GM20000 (cell line): ENCODE measurements around the gene RYR1.

Experiments
- DNase-seq: peaks from one replicate; pipeline ENCODE4 v3.0.0; 2012; ENCODE audit warnings: low spot score
- TF ChIP-seq, protein P1 (sequence below): IDR thresholded peaks from 2 replicates; pipeline ENCODE4 v1.5.1; 2012; ENCODE audit warnings: mild to moderate bottlenecking, control low read depth; ENCODE audit errors: extremely low read depth, missing control alignments

The RYR1 gene

DNA sequence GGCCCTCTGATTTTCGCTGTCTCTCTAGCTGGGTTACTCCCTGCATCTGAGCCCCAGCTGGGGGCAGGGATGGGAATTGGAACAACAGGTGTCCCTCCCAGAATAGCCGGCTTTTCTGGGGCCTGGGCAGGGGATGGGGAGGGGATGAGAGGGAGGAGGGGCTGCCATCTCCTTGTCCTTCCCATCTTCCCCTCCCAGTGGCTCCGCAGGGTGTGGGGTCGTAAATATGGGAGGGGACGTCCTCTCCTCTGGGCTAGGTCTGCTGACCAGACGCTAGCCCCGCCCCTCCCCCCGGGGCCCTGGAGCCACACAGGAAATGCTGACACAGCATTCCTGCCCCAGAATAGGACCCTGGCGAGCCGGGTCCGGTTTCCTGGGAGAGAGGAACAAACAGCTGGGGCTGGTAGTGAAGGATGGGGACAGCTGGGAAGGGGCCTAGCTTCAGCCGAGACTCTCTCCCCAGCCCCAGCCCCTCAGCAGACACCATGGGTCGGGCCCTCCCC lies 1.1 kb downstream of the RYR1 start:
- TF ChIP-seq, protein P1, sequence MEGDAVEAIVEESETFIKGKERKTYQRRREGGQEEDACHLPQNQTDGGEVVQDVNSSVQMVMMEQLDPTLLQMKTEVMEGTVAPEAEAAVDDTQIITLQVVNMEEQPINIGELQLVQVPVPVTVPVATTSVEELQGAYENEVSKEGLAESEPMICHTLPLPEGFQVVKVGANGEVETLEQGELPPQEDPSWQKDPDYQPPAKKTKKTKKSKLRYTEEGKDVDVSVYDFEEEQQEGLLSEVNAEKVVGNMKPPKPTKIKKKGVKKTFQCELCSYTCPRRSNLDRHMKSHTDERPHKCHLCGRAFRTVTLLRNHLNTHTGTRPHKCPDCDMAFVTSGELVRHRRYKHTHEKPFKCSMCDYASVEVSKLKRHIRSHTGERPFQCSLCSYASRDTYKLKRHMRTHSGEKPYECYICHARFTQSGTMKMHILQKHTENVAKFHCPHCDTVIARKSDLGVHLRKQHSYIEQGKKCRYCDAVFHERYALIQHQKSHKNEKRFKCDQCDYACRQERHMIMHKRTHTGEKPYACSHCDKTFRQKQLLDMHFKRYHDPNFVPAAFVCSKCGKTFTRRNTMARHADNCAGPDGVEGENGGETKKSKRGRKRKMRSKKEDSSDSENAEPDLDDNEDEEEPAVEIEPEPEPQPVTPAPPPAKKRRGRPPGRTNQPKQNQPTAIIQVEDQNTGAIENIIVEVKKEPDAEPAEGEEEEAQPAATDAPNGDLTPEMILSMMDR = no peak
- DNase-seq = no peak

DNA sequence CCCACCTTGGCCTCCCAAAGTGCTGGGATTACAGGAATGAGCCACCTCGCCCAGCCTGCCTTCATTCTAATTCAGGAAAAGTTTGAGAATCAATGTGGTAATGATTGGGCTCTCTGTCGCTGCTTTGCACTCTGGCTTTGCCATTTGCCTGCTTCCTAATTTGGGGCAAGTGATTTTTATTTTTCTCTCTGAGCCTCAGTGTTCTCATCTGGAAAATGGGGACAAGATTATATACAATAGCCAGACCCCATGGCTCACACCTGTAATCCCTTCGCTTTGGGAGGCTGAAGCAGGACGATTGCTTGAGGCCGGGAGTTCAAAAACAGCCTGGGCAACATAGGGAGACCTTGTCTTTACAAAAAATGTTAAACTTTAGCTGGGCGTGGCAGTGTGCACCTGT lies 3.8 kb downstream of the RYR1 start:
- DNase-seq = no peak
- TF ChIP-seq, protein P1 = no peak

DNA sequence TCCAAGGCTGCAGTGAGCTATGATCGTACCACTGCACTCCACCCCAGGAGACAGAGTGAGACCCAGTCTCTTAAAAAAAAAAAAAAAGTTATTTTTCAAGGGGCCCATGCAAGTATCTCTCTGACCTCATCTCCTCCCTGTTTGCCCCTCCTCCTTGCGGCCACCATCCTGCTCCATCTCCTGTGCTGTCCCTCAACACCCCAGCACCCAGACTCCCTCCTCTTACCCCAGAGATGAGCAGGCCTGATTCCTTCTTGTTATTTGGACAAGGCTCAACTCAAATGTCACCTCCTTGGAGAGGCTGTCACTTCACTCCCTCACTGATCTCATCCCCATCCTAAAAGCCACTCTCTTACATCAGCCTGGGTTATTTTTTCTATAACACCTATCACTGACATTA lies 4.4 kb downstream of the RYR1 start:
- DNase-seq = no peak
- TF ChIP-seq, protein P1 = no peak

DNA sequence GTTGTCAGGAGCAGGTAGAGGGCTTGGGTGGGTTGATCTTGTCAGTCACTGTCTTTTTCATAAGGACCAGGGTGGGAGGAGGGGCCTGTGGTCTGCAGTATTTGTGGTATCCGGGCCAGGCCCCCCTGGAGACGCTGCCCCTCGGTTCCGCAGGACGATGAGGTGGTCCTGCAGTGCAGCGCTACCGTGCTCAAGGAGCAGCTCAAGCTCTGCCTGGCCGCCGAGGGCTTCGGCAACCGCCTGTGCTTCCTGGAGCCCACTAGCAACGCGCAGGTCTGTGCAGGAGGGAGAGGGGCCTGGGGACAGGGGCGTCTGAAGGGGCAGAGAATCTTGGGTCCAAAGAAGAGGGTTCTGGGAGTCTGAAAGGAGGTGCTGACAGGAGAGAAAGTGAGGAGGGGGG lies 7.1 kb downstream of the RYR1 start:
- TF ChIP-seq, protein P1 = no peak
- DNase-seq = no peak

DNA sequence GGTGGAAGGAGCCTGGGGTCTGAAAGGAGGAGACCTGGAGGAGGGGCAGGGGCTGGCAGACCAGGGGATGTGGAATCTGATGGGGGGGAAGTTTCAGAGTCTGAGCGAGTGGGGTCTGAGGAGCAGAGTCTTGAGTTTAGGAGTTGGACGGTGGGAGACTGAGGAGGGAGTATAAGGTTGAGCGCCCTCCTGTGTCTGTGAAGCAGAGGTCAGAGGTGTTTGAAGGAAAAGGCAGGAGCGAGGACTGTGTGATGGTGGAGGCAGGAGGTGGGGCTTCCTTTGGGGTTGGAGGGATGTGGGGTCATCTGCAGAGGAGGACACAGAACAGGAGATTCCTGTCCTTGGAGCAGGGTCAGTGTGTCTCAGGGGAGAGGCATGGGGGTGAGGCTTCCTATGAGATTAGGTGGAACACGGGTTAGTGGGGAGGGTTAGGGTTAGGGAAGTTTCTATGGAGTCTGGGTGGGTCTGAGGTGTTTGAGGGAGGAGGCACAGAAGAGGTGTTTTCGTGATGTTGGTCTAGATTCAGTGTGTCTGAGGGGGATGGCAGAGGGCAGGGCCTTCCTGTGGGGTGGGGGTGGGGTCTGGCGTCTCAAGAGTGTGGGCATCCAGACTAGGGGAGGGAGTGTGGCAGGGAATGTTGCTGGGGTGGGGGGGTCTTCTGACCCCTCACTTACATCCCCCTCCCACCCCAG lies 8.3 kb downstream of the RYR1 start:
- TF ChIP-seq, protein P1 = peak; percentile 26
- DNase-seq = peak; percentile 61

DNA sequence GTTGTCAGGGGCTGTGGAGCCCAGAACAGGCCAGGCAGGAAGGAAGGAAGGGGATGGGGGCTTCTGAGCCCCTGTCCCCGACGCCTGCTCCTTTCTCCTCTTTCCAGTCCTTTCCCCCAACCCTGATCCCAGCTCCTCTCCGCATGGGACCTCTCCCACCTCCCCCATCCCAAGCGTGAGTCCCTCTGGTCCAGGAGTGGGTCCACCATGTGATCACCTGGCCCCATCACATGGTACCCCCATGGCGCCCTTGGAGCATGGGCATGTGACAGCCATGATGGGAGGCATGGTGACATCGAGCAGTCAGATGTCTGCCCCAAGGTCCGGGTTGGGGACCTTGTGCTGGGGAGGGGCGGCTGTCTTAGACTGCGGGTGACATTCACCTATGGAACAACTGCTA lies 9.2 kb downstream of the RYR1 start:
- no peak for DNase-seq
- TF ChIP-seq, protein P1 = no peak

DNA sequence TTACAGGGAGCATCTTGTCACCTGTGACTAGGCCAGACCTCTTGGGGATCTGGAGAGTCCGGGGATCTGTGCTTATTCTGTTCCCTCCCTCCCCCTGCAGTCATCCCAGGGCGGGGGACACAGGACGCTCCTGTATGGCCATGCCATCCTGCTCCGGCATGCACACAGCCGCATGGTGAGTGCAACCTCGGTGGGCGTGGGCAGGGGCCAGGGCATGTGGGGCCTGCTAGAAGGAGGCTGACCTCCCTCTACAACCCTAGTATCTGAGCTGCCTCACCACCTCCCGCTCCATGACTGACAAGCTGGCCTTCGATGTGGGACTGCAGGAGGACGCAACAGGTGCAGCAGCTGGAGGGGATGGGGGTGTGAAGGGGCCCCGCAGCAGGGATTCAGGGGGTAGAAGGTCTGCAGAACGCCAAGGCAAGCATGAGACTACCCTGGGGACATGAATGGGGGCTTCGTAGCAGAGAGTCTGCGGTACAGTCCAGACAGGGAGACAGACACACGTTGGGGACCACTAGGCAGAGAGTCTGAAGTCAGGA lies 10.0 kb downstream of the RYR1 start:
- TF ChIP-seq, protein P1 = no peak
- no peak for DNase-seq
